BJ (cell line): Measurements from ENCODE around the gene KRTAP5-8. TPM values are rescaled to one million over a fixed set of nuclear protein-coding genes. Genes with fewer than 3 reads are reported as not detected.
"Not testable (repeated sequence)": the region's sequence is repeated elsewhere in the genome, so short reads cannot be mapped to it uniquely, and the experiment has no call there.

Experiments used
- CTCF ChIA-PET: fragments of 350-600 bp; formaldehyde crosslinking; extraction: SDS; loops from one replicate; lab custom pipeline; 2021; ENCODE audit warnings: antibody characterized with exemption, inconsistent platforms; lab: Yijun Ruan, JAX
- POLR2A ChIA-PET: fragments of 300-600 bp; sonication (Branson Sonifier 250); formaldehyde crosslinking; extraction: SDS; loops from one replicate; lab custom pipeline; 2021; ENCODE audit warnings: antibody characterized with exemption; lab: Charles Lee
- DNase-seq: peaks from one replicate; pipeline ENCODE4 v3.0.0-alpha.2; 2011; ENCODE audit warnings: low read depth
- H3K27me3 ChIP-seq: 2 replicates; pipeline ENCODE4 v1.6.0; 2011; ENCODE audit warnings: low read length; ENCODE audit not compliant: control insufficient read depth, insufficient read depth
- H3K36me3 ChIP-seq: 2 replicates; pipeline ENCODE4 v1.5.1; 2011; ENCODE audit warnings: low read length; ENCODE audit not compliant: control insufficient read depth, insufficient read depth
- H3K4me3 ChIP-seq: 2 replicates; pipeline ENCODE4 v1.5.1; 2011; ENCODE audit warnings: low read depth, mild to moderate bottlenecking, control low read depth, low read length
- polyA plus RNA-seq: library from polyadenylated mRNA; depleted of rRNA; stranded (reverse); fragments of >200 nt; gene quantifications from 2 replicates; pipeline ENCODE4 v1.2.3, GENCODE V29; 2011
- TF ChIP-seq, protein P1 (sequence below): IDR thresholded peaks from 2 replicates; pipeline ENCODE4 v1.5.1; 2011; ENCODE audit warnings: low read depth, mild to moderate bottlenecking, control low read depth, inconsistent platforms, low read length, moderate library complexity; ENCODE audit not compliant: insufficient read depth

The KRTAP5-8 gene
- polyA plus RNA-seq, 1 experiment, result not detected

DNA sequence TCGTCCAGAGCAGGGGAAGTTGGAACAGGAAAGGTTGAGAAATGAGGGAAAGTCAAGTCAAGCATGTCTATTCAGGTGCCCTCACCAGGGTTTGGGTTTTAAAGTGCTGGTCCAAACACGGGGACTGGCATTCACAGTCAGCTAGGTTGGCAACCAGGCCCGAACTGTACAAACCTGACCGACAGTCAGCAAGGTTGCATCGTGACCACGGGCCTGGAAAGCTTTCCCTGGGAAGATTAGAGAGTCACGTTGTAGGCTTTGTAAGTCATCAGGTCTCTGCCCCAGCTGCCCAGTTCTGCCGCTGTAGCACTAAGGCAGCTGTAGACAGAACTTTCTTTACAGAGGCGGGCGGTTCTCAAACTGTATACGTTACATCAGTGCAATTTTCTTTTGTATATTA lies 35.0 kb downstream of the KRTAP5-8 start:
- ChIA-PET POLR2A (no interaction called here), CTCF (interaction anchor here (1.1 kb wide), 1 partner anchor 9 kb away, joined by 4 read pairs; no protein-coding TSS in a partner anchor)
- TF ChIP-seq, protein P1, sequence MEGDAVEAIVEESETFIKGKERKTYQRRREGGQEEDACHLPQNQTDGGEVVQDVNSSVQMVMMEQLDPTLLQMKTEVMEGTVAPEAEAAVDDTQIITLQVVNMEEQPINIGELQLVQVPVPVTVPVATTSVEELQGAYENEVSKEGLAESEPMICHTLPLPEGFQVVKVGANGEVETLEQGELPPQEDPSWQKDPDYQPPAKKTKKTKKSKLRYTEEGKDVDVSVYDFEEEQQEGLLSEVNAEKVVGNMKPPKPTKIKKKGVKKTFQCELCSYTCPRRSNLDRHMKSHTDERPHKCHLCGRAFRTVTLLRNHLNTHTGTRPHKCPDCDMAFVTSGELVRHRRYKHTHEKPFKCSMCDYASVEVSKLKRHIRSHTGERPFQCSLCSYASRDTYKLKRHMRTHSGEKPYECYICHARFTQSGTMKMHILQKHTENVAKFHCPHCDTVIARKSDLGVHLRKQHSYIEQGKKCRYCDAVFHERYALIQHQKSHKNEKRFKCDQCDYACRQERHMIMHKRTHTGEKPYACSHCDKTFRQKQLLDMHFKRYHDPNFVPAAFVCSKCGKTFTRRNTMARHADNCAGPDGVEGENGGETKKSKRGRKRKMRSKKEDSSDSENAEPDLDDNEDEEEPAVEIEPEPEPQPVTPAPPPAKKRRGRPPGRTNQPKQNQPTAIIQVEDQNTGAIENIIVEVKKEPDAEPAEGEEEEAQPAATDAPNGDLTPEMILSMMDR, result no peak
- DNase-seq, result no peak
- Histone ChIP-seq H3K36me3 (no peaks in the 10 kb centered on the region), H3K27me3 (peaks cover 4% of the 10 kb centered on the region; the same call in 1 of the 2 replicates), H3K4me3 (no peak overlapping the region)

DNA sequence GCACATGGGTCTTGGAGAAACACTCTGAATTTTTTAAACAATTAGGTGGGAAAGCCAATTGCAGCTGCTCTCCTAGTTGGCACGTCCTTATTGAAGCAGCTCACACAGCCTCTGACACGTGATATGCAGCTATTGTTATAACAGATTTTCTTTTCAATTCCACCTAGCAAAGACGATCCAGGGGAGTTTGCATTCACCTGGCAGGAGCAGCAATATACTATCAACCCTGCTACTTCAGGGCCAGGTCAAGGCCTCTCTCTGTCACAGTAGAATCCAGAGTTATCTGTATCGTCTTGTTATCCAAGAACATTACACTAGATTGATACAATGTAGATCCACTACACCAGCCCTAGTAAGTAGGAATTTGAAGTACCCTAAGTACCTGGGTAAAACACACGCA lies 36.6 kb downstream of the KRTAP5-8 start:
- peaks cover 2% of the 10 kb centered on the region; the same call in 1 of the 2 replicates for H3K27me3 ChIP-seq
- ChIA-PET CTCF (no interaction called here), POLR2A (no interaction called here)
- H3K36me3 ChIP-seq, result no peaks in the 10 kb centered on the region
- no peak overlapping the region for H3K4me3 ChIP-seq
- DNase-seq, result no peak
- TF ChIP-seq, protein P1, result no peak

DNA sequence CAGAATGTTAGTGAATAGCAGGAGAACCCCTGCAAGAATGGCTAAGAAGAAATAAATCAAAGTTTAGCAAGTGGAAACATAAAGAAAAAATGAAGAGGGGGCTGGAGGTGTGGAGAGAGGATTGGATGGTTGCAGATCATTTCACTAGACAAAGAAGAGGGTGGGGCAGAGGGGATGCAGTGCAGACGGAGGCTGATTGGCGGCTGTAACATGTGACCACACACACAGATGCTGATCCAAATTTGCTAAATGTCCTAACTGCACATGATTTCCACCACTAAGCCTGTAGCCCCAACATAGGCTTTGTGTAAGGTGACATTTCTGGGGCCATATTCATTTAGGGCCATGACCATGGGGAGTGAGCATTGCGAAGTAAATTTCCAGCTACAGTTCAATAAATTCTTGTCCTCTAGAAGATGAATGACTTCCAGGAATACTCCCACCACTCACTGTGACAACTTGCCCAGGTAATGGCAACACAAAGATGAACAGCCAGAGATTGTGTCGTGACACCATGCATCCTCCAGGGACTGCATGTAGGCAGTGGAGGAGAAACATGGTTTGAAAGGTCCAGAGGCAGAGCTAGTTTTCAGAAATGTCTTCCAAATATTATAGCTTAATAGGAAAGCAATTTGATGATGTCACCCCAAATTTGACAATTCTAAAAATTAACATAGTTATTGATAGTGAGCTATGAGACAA lies 38.0 kb downstream of the KRTAP5-8 start:
- Histone ChIP-seq H3K27me3 (peaks cover 2% of the 10 kb centered on the region; the same call in 1 of the 2 replicates), H3K4me3 (no peak overlapping the region), H3K36me3 (no peaks in the 10 kb centered on the region)
- ChIA-PET CTCF (interaction anchor here (1.6 kb wide), 1 partner anchor 56 kb away, joined by 3 read pairs; no protein-coding TSS in a partner anchor), POLR2A (no interaction called here)
- no peak for DNase-seq
- TF ChIP-seq, protein P1, result no peak

DNA sequence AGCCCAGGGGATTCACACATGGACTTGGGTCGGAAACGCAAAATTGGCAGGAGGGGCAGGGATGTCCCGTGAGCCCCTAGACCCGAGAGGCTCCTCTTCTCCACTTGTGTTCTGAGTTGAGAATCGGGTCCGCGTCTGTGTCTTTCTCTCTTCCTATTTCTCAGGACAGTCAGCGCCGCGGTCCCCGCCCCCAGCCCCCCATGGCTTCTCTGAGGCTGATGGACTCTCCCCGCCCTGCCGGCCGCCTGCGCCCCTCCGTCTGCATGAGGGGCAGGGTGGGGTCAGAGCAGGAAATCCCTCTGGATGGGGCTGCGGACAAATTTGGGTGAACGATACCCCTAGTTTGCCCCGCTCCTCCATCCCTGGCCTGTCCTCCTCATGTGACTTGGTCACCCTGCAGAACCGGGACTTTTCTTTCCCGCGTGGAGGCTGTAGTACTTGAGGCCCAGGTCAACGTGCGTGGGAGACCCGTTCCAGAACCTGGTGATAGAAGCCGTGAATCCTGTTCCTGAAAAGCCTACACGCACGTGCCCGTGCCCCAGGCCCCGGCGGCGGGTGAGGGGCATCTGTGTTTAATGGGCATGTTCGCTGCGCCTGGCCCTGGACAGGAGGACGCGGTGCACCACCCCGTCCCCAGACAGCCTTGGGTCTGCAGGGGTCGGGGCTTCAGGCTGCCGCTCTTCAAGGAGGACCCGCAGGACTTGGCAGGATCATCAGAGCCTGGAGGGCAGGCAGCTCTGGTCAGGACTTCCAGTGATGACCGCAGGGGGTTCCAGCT lies 39.1 kb downstream of the KRTAP5-8 start:
- H3K36me3 ChIP-seq, POLR2A ChIA-PET, H3K27me3 ChIP-seq, DNase-seq, CTCF ChIA-PET, H3K4me3 ChIP-seq: not testable (repeated sequence)

- Histone ChIP-seq H3K27me3 (no peaks in the 10 kb centered on the region; the same call in 1 of the 2 replicates), H3K4me3 (no peak overlapping the region), H3K36me3 (no peaks in the 10 kb centered on the region)
- POLR2A ChIA-PET, result no interaction called here
- TF ChIP-seq, protein P1, result no peak
- CTCF ChIA-PET, result no interaction called here
- no peak for DNase-seq
Observed at GRCh38 chr11:71577469-71578004, 39.7 kb downstream of the KRTAP5-8 start.

DNA sequence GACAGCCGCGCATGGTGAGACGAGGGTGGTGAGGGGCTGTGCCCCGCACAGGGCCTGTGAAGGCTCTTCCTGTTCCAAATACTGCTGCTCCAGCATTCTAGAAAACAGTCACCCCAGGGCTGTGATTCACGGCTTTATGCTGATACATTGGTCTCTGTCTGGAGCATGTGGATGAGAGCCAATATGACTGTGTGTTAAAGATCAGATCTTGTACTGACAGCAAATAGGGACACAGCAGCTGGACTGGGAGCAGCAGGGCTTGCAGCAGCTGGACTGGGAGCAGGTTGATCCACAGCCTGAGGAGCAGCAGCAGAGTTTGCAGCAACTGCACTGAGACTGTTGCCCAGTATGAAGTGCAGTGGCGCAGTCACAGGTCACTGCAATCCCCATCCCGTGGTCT lies 41.7 kb downstream of the KRTAP5-8 start:
- not testable (repeated sequence) for H3K27me3 ChIP-seq, H3K4me3 ChIP-seq, DNase-seq, H3K36me3 ChIP-seq
- POLR2A ChIA-PET, result interaction anchor here (0.6 kb wide), 1 partner anchor 889 kb away, joined by 6 read pairs; no protein-coding TSS in a partner anchor
- CTCF ChIA-PET, result interaction anchor here (0.5 to 1.9 kb wide), 8 partner anchors 8 to 37 kb away, joined by 3 to 14 read pairs (median 4); no protein-coding TSS in a partner anchor
